Loucy (cell line): ENCODE measurements around the gene TBKBP1.
A peak's percentile ranks its signal among the peaks of the same experiment; 100 is the strongest.

ENCODE experiments used
- H2AFZ ChIP-seq: fragments of 200-600 bp; sonication (generic); 2 replicates; pipeline ENCODE4 v1.6.0; 2016; ENCODE audit warnings: antibody characterized with exemption, mild to moderate bottlenecking, low read length, moderate library complexity
- H3F3A ChIP-seq: fragments of 200-600 bp; 2 replicates; pipeline ENCODE4 v1.6.0; 2016; ENCODE audit warnings: antibody characterized with exemption, low read depth, mild to moderate bottlenecking
- H3K27me3 ChIP-seq: fragments of 200-600 bp; sonication (generic); 2 replicates; pipeline ENCODE4 v1.6.1; 2014; ENCODE audit warnings: low read length, mild to moderate bottlenecking; ENCODE audit not compliant: insufficient read depth, poor library complexity, severe bottlenecking
- H3K36me3 ChIP-seq: fragments of 200-600 bp; sonication (generic); 2 replicates; pipeline ENCODE4 v1.6.1; 2016; ENCODE audit warnings: low read length; ENCODE audit not compliant: insufficient read depth
- H3K4me1 ChIP-seq: fragments of 200-600 bp; sonication (generic); 2 replicates; pipeline ENCODE4 v1.5.1; 2014; ENCODE audit warnings: low read length, mild to moderate bottlenecking; ENCODE audit not compliant: insufficient read depth, poor library complexity, severe bottlenecking
- H3K4me2 ChIP-seq: fragments of 200-600 bp; sonication (generic); 2 replicates; pipeline ENCODE4 v1.6.0; 2014; ENCODE audit warnings: antibody characterized with exemption, low read length, low read depth, mild to moderate bottlenecking; ENCODE audit not compliant: poor library complexity, severe bottlenecking
- H3K4me3 ChIP-seq: fragments of 200-600 bp; sonication (generic); 2 replicates; pipeline ENCODE4 v1.5.1; 2014; ENCODE audit warnings: low read length, mild to moderate bottlenecking, mixed read lengths; ENCODE audit not compliant: poor library complexity, severe bottlenecking
- H3K79me2 ChIP-seq: fragments of 200-600 bp; sonication (generic); 2 replicates; pipeline ENCODE4 v1.6.1; 2014; ENCODE audit warnings: low read length; ENCODE audit not compliant: insufficient read depth
- H3K9ac ChIP-seq: fragments of 200-600 bp; sonication (generic); 2 replicates; pipeline ENCODE4 v1.6.0; 2014; ENCODE audit warnings: mild to moderate bottlenecking, low read depth, low read length, moderate library complexity; ENCODE audit not compliant: poor library complexity, severe bottlenecking
- H3K9me2 ChIP-seq: fragments of 200-600 bp; sonication (generic); replicated peaks from 2 replicates; pipeline ENCODE4 v1.6.1; 2016; ENCODE audit warnings: low read depth, low read length, mixed read lengths
- H3K9me3 ChIP-seq: fragments of 200-600 bp; sonication (generic); 2 replicates; pipeline ENCODE4 v1.6.1; 2014; ENCODE audit warnings: mild to moderate bottlenecking, antibody characterized with exemption, low read length, low read depth; ENCODE audit not compliant: insufficient read depth
- H4K20me1 ChIP-seq: fragments of 200-600 bp; sonication (generic); 2 replicates; pipeline ENCODE4 v1.6.0; 2014; ENCODE audit warnings: antibody characterized with exemption, low read length, mild to moderate bottlenecking; ENCODE audit not compliant: insufficient read depth, poor library complexity, severe bottlenecking
- EZH2phosphoT487 ChIP-seq: fragments of 200-600 bp; IDR thresholded peaks from 2 replicates; pipeline ENCODE4 v1.6.1; 2018; ENCODE audit warnings: antibody characterized with exemption, mild to moderate bottlenecking, moderate library complexity, borderline replicate concordance
- TF ChIP-seq, protein P1 (sequence below): fragments of 200-600 bp; sonication (generic); conservative IDR thresholded peaks from 2 replicates; pipeline ENCODE4 v1.5.1; 2014; ENCODE audit warnings: mild to moderate bottlenecking, antibody characterized with exemption, low read length

TBKBP1 gene

DNA sequence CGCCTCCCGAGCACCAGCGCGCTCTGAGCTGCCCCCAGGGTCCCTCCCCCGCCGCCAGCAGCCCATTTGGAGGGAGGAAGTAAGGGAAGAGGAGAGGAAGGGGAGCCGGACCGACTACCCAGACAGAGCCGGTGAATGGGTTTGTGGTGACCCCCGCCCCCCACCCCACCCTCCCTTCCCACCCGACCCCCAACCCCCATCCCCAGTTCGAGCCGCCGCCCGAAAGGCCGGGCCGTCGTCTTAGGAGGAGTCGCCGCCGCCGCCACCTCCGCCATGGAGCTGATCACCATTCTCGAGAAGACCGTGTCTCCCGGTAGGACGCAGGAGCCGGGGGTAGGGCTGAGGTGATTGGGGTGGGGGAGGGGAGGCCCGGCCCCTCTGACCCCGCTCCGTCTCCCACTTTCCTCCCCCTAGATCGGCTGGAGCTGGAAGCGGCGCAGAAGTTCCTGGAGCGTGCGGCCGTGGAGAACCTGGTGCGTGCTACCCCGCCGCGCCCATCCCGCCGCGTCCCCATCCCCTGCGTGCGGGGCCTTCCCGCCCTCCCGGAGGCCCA lies 43.9 kb upstream of the TBKBP1 start:
- Histone ChIP-seq H3K9me2 (no peaks in the 10 kb centered on the region), H3K9me3 (no peaks in the 10 kb centered on the region), H3K4me1 (peaks cover 48% of the 10 kb centered on the region), H3K79me2 (peaks cover 65% of the 10 kb centered on the region), H4K20me1 (peaks cover 45% of the 10 kb centered on the region), H3K36me3 (peaks cover 32% of the 10 kb centered on the region), H3K4me3 (peak overlapping the region; percentile 83), H3K9ac (peak overlapping the region; percentile 93), H3K4me2 (no peak overlapping the region), H3K27me3 (no peaks in the 10 kb centered on the region), H2AFZ (0 out of 2 replicates have a peak overlapping the region, but pooled peaks have one; percentile 58), H3F3A (no peaks in the 10 kb centered on the region; the same call in 1 of the 2 replicates)
- TF ChIP-seq, protein P1, sequence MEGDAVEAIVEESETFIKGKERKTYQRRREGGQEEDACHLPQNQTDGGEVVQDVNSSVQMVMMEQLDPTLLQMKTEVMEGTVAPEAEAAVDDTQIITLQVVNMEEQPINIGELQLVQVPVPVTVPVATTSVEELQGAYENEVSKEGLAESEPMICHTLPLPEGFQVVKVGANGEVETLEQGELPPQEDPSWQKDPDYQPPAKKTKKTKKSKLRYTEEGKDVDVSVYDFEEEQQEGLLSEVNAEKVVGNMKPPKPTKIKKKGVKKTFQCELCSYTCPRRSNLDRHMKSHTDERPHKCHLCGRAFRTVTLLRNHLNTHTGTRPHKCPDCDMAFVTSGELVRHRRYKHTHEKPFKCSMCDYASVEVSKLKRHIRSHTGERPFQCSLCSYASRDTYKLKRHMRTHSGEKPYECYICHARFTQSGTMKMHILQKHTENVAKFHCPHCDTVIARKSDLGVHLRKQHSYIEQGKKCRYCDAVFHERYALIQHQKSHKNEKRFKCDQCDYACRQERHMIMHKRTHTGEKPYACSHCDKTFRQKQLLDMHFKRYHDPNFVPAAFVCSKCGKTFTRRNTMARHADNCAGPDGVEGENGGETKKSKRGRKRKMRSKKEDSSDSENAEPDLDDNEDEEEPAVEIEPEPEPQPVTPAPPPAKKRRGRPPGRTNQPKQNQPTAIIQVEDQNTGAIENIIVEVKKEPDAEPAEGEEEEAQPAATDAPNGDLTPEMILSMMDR: no peak
- no peak for TF ChIP-seq EZH2phosphoT487

DNA sequence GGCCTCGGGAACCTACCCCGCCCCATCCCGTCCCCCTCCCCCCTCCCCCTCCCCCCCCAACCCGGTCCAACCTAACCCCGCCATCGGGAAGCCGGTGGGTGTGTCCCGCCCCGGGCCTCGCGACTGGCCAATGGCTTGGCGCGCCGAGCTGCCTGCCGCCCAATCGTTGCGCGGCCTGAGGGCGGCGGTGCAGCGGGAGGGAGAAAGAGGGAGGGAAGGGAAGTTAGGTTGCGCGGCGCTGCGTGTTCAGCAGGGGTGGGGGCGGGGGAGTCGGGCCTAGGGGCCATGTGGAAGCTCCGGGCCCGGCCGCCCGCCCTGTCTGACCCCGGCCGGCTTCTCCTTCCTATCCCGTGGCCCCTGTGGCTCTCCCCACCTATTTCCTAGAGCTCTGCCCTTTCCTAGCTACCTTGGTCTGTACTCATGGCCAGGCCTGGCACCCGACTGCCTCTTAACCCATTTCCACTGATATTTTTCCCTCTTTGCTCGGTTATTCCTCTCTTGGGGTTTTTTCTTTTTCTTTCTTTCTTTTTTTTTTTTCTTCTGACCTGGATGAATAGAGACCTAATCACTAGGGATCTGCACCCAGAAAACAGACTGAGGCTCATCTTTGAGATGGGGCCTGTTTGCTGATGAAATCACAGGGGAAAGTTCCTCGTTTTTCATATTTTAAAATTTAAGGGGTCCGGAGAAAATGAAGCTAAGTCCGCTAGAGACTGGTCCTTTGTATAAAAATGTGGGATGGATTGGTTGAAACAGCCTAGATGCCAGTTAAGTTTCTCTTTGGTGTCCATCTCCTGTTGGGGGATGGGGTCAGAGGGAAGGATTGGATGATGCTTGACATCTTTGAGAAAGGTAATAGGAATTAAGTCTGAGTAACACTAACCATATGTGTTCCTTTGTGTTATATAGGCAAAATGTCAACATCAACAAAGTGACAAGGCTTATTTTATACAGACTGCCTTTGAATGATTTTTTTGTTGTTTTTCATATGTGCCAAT lies 43.1 kb upstream of the TBKBP1 start:
- H3K9me3 ChIP-seq: no peaks in the 10 kb centered on the region
- H2AFZ ChIP-seq: no peak overlapping the region
- peaks cover 55% of the 10 kb centered on the region for H3K4me1 ChIP-seq
- peak overlapping the region; percentile 99 for H3K4me3 ChIP-seq
- TF ChIP-seq EZH2phosphoT487: no peak
- TF ChIP-seq, protein P1: no peak
- peaks cover 52% of the 10 kb centered on the region for H4K20me1 ChIP-seq
- no peaks in the 10 kb centered on the region for H3K9me2 ChIP-seq
- no peaks in the 10 kb centered on the region for H3K27me3 ChIP-seq
- peaks cover 73% of the 10 kb centered on the region for H3K79me2 ChIP-seq
- no peaks in the 10 kb centered on the region; the same call in 1 of the 2 replicates for H3F3A ChIP-seq
- H3K9ac ChIP-seq: peak overlapping the region; percentile 93
- H3K36me3 ChIP-seq: peaks cover 40% of the 10 kb centered on the region
- peak overlapping the region; percentile 93 for H3K4me2 ChIP-seq

DNA sequence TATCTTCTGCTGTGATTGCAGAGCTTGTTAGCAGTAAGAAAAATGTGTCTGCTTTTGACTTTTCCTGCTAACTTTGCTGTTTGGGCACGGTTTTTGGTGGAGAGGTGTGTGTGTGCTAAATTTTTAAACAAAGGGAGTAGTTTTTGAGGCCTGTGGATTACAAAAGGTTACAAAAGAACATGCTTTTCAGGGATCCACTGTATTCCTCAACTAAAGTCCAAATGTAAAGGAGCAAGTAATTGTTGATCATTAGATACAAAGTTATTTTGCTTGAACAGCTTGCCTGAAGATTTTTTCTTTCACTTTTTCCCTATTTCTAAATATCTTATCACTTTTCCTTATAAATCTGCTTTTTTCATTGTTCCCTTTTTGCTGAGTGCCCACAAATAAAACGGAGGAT lies 42.3 kb upstream of the TBKBP1 start:
- H3K4me3 ChIP-seq: peak overlapping the region; percentile 99
- peaks cover 82% of the 10 kb centered on the region for H3K79me2 ChIP-seq
- H3K9me3 ChIP-seq: no peaks in the 10 kb centered on the region
- peaks cover 49% of the 10 kb centered on the region for H3K36me3 ChIP-seq
- peaks cover 61% of the 10 kb centered on the region for H4K20me1 ChIP-seq
- H3K9ac ChIP-seq: peak overlapping the region; percentile 93
- no peak overlapping the region for H2AFZ ChIP-seq
- peaks cover 55% of the 10 kb centered on the region for H3K4me1 ChIP-seq
- TF ChIP-seq, protein P1: no peak
- no peak for TF ChIP-seq EZH2phosphoT487
- peak overlapping the region; percentile 93 for H3K4me2 ChIP-seq
- H3K9me2 ChIP-seq: no peaks in the 10 kb centered on the region
- no peaks in the 10 kb centered on the region; the same call in 1 of the 2 replicates for H3F3A ChIP-seq
- no peaks in the 10 kb centered on the region for H3K27me3 ChIP-seq
